Prostate gland (tissue), 2 donors: Measurements from ENCODE around the gene ROBO1. TPM values are rescaled to one million over a fixed set of nuclear protein-coding genes. Genes with fewer than 3 reads are reported as not detected.

ENCODE experiments used
- DNase-seq: peaks from one replicate; pipeline ENCODE4 v3.0.0-alpha.2; 2019; ENCODE audit warnings: low spot score
- H3K27ac ChIP-seq, 2 donors: fragments of 200-600 bp; sonication (generic); 2 replicates each; pipeline ENCODE4 v1.5.1; 2017 to 2019
- H3K27me3 ChIP-seq: fragments of 200-600 bp; sonication (generic); replicated peaks from 2 replicates; pipeline ENCODE4 v1.5.1; 2019; ENCODE audit not compliant: insufficient read depth
- H3K36me3 ChIP-seq, 2 donors: fragments of 200-600 bp; sonication (generic); 1 replicate in 1 of 2; 2 replicates in 1 of 2; pipeline versions ENCODE4 v1.5.1 to v1.8.1; 2017 to 2019
- H3K4me1 ChIP-seq: fragments of 200-600 bp; sonication (generic); replicated peaks from 2 replicates; pipeline ENCODE4 v1.5.1; 2019
- H3K4me3 ChIP-seq, 2 donors: fragments of 200-600 bp; sonication (generic); 2 replicates each; pipeline ENCODE4 v1.5.1; 2017 to 2019
- H3K9me3 ChIP-seq: fragments of 200-600 bp; sonication (generic); 2 replicates; pipeline ENCODE4 v1.5.1; 2017
- POLR2A ChIP-seq: fragments of 450-650 bp; IDR thresholded peaks from one replicate; pipeline ENCODE4 v1.6.1; 2016; ENCODE audit warnings: antibody characterized with exemption, mild to moderate bottlenecking
- POLR2AphosphoS5 ChIP-seq: sonication (generic); formaldehyde crosslinking; IDR thresholded peaks from one replicate; pipeline ENCODE4 v1.6.1; 2017; ENCODE audit warnings: antibody characterized with exemption
- WGBS: methylation state at CpG from one replicate; pipeline ENCODE4 v1.1.5; 2018; 5-methylcytosine and 5-hydroxymethylcytosine counted together
- intact Hi-C: fragments of 100-400 bp; cut with DNase I; formaldehyde crosslinking; loops from one replicate; pipeline ENCODE4 v1.14.2; 2022
- total RNA-seq, 2 donors: library from RNA; depleted of rRNA; stranded (reverse); fragments of >200 nt; gene quantifications; one replicate each; pipeline ENCODE4 v1.1.0, GENCODE V29; 2016
- TF ChIP-seq, protein P1 (sequence below), 4 experiments: fragments of 200-600 bp in 2 of 4; fragments of 450-650 bp in 2 of 4; sonication (generic) in 2 of 4; IDR thresholded peaks; 1 replicate in 3 of 4; 2 replicates in 1 of 4; pipeline ENCODE4 v1.5.1; 2016 to 2019; ENCODE audit warnings: antibody characterized with exemption in 4 of 4, mild to moderate bottlenecking in 2 of 4, moderate library complexity in 2 of 4

The ROBO1 gene
- total RNA-seq, result 10 to 100 TPM; 37.6 to 50.8 TPM

DNA sequence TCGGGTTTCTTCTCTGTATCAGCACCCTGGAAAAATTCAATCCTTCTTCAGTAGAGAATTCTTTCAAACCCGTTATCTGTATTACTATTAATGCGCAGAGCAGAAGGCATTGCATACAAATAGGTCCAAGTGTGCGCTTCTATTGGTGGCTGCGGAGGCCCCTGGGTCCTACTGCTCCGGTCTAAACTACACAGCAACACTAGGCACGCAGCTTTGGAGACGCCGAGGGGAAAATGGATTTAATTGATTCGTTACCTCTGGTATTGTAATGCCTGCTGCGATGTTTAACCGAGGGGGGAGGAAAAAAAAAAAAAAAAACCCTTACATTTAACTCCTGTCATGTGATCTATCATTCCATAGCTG lies at the start of gene ROBO1:
TSS of gene ROBO1 (minus strand) at position 94 of the 363 bp plus-strand sequence.
- intact Hi-C loops, result no loop called here
- no peak for DNase-seq
- no peak for TF ChIP-seq POLR2A
- TF ChIP-seq POLR2AphosphoS5, result no peak
- TF ChIP-seq, protein P1, sequence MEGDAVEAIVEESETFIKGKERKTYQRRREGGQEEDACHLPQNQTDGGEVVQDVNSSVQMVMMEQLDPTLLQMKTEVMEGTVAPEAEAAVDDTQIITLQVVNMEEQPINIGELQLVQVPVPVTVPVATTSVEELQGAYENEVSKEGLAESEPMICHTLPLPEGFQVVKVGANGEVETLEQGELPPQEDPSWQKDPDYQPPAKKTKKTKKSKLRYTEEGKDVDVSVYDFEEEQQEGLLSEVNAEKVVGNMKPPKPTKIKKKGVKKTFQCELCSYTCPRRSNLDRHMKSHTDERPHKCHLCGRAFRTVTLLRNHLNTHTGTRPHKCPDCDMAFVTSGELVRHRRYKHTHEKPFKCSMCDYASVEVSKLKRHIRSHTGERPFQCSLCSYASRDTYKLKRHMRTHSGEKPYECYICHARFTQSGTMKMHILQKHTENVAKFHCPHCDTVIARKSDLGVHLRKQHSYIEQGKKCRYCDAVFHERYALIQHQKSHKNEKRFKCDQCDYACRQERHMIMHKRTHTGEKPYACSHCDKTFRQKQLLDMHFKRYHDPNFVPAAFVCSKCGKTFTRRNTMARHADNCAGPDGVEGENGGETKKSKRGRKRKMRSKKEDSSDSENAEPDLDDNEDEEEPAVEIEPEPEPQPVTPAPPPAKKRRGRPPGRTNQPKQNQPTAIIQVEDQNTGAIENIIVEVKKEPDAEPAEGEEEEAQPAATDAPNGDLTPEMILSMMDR (IDR thresholded peaks at IDR 0.05), result no peak
- Histone ChIP-seq H3K4me1 (no peaks in the 10 kb centered on the region), H3K9me3 (no peaks in the 10 kb centered on the region), H3K27ac (no peak within 1 kb of the TSS), H3K4me3 (peak within 1 kb of the TSS; percentile 12 to 17), H3K36me3 (no peaks in the 10 kb centered on the region), H3K27me3 (no peaks in the 10 kb centered on the region)
- 3% methylated on average over 12 of the region's 12 CpGs for WGBS

- H3K27ac ChIP-seq, result no peak overlapping the region
- H3K9me3 ChIP-seq, result no peaks in the 10 kb centered on the region
- intact Hi-C loops, result no loop called here
- DNase-seq, result no peak
- no peak overlapping the region for H3K4me3 ChIP-seq
- H3K4me1 ChIP-seq, result no peaks in the 10 kb centered on the region
- WGBS, result 67% methylated on average over 3 of the region's 3 CpGs
- no peaks in the 10 kb centered on the region for H3K36me3 ChIP-seq
- H3K27me3 ChIP-seq, result no peaks in the 10 kb centered on the region
- TF ChIP-seq, protein P1 (IDR thresholded peaks at IDR 0.05), result no peak
- TF ChIP-seq POLR2A, result no peak
- no peak for TF ChIP-seq POLR2AphosphoS5
Observed at GRCh38 chr3:79817224-79817623, 49.4 kb upstream of the ROBO1 start.

DNA sequence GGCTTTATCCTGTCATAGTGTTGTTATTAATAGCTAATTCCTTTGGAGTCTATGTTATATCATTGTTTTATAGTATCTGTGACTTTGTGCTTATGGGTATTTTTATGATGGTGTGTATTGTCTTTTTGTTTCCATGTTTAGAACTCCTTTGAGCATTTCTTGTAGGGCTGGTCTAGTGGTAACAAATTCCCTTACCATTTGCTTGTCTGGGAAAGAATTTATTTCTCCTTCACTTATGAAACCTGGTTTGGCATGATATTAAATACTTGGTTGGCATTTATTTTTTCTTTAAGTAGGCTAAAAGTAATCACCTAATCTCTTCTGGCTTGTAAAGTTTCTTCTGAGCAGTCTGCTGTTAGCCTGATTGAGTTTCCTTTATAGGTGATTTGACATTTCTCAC lies 47.7 kb upstream of the ROBO1 start:
- H3K9me3 ChIP-seq, result no peaks in the 10 kb centered on the region

DNA sequence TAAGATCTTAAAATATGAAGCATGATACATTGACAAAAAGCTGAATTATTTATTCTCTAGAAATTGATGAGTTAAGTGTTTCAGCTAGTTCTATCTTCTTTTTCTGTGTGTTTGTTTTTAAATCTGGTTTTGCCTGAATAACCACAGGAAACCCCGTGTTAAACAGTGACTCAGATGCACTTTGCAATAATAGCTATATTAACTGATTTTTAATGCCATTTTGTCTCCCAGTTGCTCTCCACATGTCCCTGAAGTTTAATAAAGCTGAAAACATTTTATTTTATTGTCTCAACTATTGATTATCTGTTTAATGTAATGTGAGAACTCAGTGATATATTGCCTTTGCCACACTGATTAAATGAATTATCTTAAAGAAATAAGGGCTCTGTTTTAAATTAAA lies 42.8 kb upstream of the ROBO1 start:
- H3K27ac ChIP-seq, result no peak overlapping the region
- H3K9me3 ChIP-seq, result no peaks in the 10 kb centered on the region
- DNase-seq, result no peak
- H3K4me1 ChIP-seq, result no peaks in the 10 kb centered on the region
- TF ChIP-seq, protein P1 (IDR thresholded peaks at IDR 0.05), result no peak
- TF ChIP-seq POLR2AphosphoS5, result no peak
- no peak for TF ChIP-seq POLR2A
- H3K27me3 ChIP-seq, result no peaks in the 10 kb centered on the region
- H3K4me3 ChIP-seq, result no peak overlapping the region
- intact Hi-C loops, result no loop called here
- WGBS, result 29% methylated on average over 1 of the region's 1 CpG
- no peaks in the 10 kb centered on the region for H3K36me3 ChIP-seq

More for the DNA sequence above, 47.7 kb upstream of the ROBO1 start:
- no peaks in the 10 kb centered on the region for H3K4me1 ChIP-seq
- H3K27ac ChIP-seq, result no peak overlapping the region
- no peak for DNase-seq
- H3K27me3 ChIP-seq, result no peaks in the 10 kb centered on the region
- intact Hi-C loops, result no loop called here
- H3K4me3 ChIP-seq, result no peak overlapping the region
- H3K36me3 ChIP-seq, result no peaks in the 10 kb centered on the region
- TF ChIP-seq POLR2A (no peak), POLR2AphosphoS5 (no peak)
- TF ChIP-seq, protein P1 (IDR thresholded peaks at IDR 0.05), result no peak

- H3K9me3 ChIP-seq, result no peaks in the 10 kb centered on the region
- H3K4me3 ChIP-seq, result no peak overlapping the region
- no peaks in the 10 kb centered on the region for H3K36me3 ChIP-seq
- no peaks in the 10 kb centered on the region for H3K27me3 ChIP-seq
- WGBS, result 90% methylated on average over 3 of the region's 3 CpGs
- intact Hi-C loops, result no loop called here
- no peak overlapping the region for H3K27ac ChIP-seq
- TF ChIP-seq, protein P1 (IDR thresholded peaks at IDR 0.05), result no peak
- no peak for TF ChIP-seq POLR2A
- no peak for TF ChIP-seq POLR2AphosphoS5
- DNase-seq, result no peak
- H3K4me1 ChIP-seq, result no peaks in the 10 kb centered on the region
Observed at GRCh38 chr3:79810092-79810491, 42.3 kb upstream of the ROBO1 start.
